HG03175 (cell line): ENCODE measurements around the gene TSPY2.
"Not testable (repeated sequence)": the region's sequence is repeated elsewhere in the genome, so short reads cannot be mapped to it uniquely, and the experiment has no call there.

Experiments used
- ATAC-seq: cut with Tn5 transposase; IDR thresholded peaks from one replicate; pipeline ENCODE4 v1.9.1; 2021; ENCODE audit warnings: mild to moderate bottlenecking, moderate library complexity; ENCODE audit not compliant: unreplicated experiment

Gene TSPY2

GRCh38 chrY:6245923-6246322 is at the start of gene TSPY2:
TSPY2 (plus strand) TSS chrY:6246223; CDS start chrY:6246269, 46 bp downstream.
- not testable (repeated sequence) for ATAC-seq

GRCh38 chrY:6209565-6209964 is 36.5 kb upstream of the TSPY2 start:
- ATAC-seq, result not testable (repeated sequence)

GRCh38 chrY:6217045-6217444 is 29.0 kb upstream of the TSPY2 start:
- ATAC-seq, result not testable (repeated sequence)

- not testable (repeated sequence) for ATAC-seq
Measured at GRCh38 chrY:6269839-6270238, 23.8 kb downstream of the TSPY2 start.
